Neural progenitor cell (in vitro differentiated cells): ENCODE data around the gene CSNK1G2.

Source experiments
- EZH2 ChIP-seq: fragments of 200-600 bp; sonication (generic); IDR thresholded peaks from 2 replicates; pipeline ENCODE4 v1.6.1; 2017; ENCODE audit warnings: antibody characterized with exemption, mild to moderate bottlenecking, moderate library complexity
- TF ChIP-seq, protein P1 (sequence below): fragments of 200-600 bp; sonication (generic); IDR thresholded peaks from 2 replicates; pipeline ENCODE4 v1.5.1; 2017; ENCODE audit warnings: antibody characterized with exemption, mild to moderate bottlenecking

DNA sequence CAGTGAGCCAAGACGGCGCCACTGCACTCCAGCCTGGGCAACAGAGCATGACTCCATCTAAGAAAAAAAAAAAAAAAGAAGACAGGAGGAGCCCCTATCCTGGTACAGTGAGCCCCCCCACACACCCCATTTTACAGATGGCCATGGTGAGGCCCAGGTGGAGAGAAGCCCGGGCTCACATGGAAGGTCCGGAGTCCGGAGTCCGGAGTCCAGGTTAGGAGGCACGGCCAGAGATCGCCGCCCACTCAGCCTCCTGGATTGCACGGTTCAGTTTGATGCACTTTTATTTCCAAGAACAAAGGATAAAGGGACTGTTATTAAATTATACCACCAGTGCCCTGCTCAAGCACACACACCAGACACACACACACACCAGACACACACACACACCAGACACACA lies 85.8 kb downstream of the CSNK1G2 start:
- TF ChIP-seq, protein P1, sequence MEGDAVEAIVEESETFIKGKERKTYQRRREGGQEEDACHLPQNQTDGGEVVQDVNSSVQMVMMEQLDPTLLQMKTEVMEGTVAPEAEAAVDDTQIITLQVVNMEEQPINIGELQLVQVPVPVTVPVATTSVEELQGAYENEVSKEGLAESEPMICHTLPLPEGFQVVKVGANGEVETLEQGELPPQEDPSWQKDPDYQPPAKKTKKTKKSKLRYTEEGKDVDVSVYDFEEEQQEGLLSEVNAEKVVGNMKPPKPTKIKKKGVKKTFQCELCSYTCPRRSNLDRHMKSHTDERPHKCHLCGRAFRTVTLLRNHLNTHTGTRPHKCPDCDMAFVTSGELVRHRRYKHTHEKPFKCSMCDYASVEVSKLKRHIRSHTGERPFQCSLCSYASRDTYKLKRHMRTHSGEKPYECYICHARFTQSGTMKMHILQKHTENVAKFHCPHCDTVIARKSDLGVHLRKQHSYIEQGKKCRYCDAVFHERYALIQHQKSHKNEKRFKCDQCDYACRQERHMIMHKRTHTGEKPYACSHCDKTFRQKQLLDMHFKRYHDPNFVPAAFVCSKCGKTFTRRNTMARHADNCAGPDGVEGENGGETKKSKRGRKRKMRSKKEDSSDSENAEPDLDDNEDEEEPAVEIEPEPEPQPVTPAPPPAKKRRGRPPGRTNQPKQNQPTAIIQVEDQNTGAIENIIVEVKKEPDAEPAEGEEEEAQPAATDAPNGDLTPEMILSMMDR, result no peak
- no peak for TF ChIP-seq EZH2
